Measurements from ENCODE around the gene KCNT1.
"Not testable (repeated sequence)": the region's sequence is repeated elsewhere in the genome, so short reads cannot be mapped to it uniquely, and the experiment has no call there.

Gene KCNT1

GRCh38 chr9:135701959-135702721 is at the start of gene KCNT1:
Gene KCNT1 (plus strand): TSS chr9:135702185. CDS start chr9:135702259, 74 bp downstream.
- peak; percentile 44 for DNase-seq

- DNase-seq, result no peak
Measured at GRCh38 chr9:135655317-135655716, 46.7 kb upstream of the KCNT1 start.

GRCh38 chr9:135657416-135657815 is 44.6 kb upstream of the KCNT1 start:
- DNase-seq, result no peak

GRCh38 chr9:135659252-135659651 is 42.7 kb upstream of the KCNT1 start:
- DNase-seq, result no peak

GRCh38 chr9:135660407-135660806 is 41.6 kb upstream of the KCNT1 start:
- DNase-seq, result no peak

GRCh38 chr9:135661816-135662560 is 40.0 kb upstream of the KCNT1 start:
- no peak for DNase-seq

GRCh38 chr9:135662758-135663450 is 39.1 kb upstream of the KCNT1 start, which contains the start of gene LCN9:
Gene LCN9 (plus strand): TSS chr9:135663309. CDS start chr9:135663322, 13 bp downstream.
- no peak for DNase-seq

- DNase-seq, result no peak
Measured at GRCh38 chr9:135663451-135663770, 38.6 kb upstream of the KCNT1 start.

- DNase-seq, result no peak
Measured at GRCh38 chr9:135663857-135664256, 38.1 kb upstream of the KCNT1 start.

GRCh38 chr9:135664266-135664665 is 37.7 kb upstream of the KCNT1 start:
- DNase-seq, result no peak

GRCh38 chr9:135664801-135665794 is 36.9 kb upstream of the KCNT1 start:
- DNase-seq, result no peak

GRCh38 chr9:135665795-135666189 is 36.2 kb upstream of the KCNT1 start:
- no peak for DNase-seq

GRCh38 chr9:135666534-135667462 is 35.2 kb upstream of the KCNT1 start:
- no peak for DNase-seq

- DNase-seq, result no peak
Measured at GRCh38 chr9:135667463-135668001, 34.5 kb upstream of the KCNT1 start.

GRCh38 chr9:135669018-135669417 is 33.0 kb upstream of the KCNT1 start:
- DNase-seq, result not testable (repeated sequence)

- no peak for DNase-seq
Measured at GRCh38 chr9:135669616-135670285, 32.2 kb upstream of the KCNT1 start.

- no peak for DNase-seq
Measured at GRCh38 chr9:135670721-135671590, 31.0 kb upstream of the KCNT1 start.

GRCh38 chr9:135671591-135672041 is 30.4 kb upstream of the KCNT1 start:
- no peak for DNase-seq

- DNase-seq, result not testable (repeated sequence)
Measured at GRCh38 chr9:135672786-135673185, 29.2 kb upstream of the KCNT1 start.
